Measurements from ENCODE around the gene MCTP2. TPM values are rescaled to one million over a fixed set of nuclear protein-coding genes. Genes with fewer than 3 reads are reported as not detected.

Gene MCTP2
- total and polyA plus RNA-seq, 2 of the 8 experiments (the other 6 are each of a cell fraction or from before 2014, with no cell fraction given), result 3.4 to 4.5 TPM

- Histone ChIP-seq H3K14ac (ENCODE audit: insufficient read length) (no peak overlapping the region), H4K5ac (ENCODE audit: insufficient read length, low read depth, low read length) (no peak overlapping the region), H3K4ac (replicated peaks; ENCODE audit: insufficient read length, low read depth, low read length) (no peak overlapping the region), H3K4me3 (ENCODE audit: extremely low read depth in 1 of 4, insufficient read depth in 2 of 4, low read depth in 3 of 4, low read length in 4 of 4) (no peak overlapping the region), H3K9ac (replicated peaks in 1 of 4; ENCODE audit: extremely low read depth in 1 of 4, low read depth in 3 of 4, low read length in 3 of 4) (no peak overlapping the region), H4K8ac (ENCODE audit: extremely low read depth, insufficient read depth, low read length) (no peak overlapping the region), H2BK12ac (ENCODE audit: low read depth, low read length) (no peak overlapping the region), H3K4me2 (ENCODE audit: insufficient read depth in 1 of 2, low read depth in 2 of 2, low read length in 2 of 2) (no peak overlapping the region), H2BK120ac (replicated peaks; ENCODE audit: low read depth, low read length) (no peak overlapping the region), H3K4me1 (replicated peaks in 1 of 4; ENCODE audit: control insufficient read depth in 3 of 4, insufficient read depth in 4 of 4, low read length in 3 of 4) (peaks cover 0 to 4% (median 0%) of the 10 kb centered on the region in 4 experiments; a peak in 4 of 7 replicates), H2AK5ac (ENCODE audit: low read depth, low read length) (no peak overlapping the region), H2BK20ac (ENCODE audit: low read length) (no peak overlapping the region), H3K79me1 (ENCODE audit: low read depth, low read length) (no peaks in the 10 kb centered on the region), H4K20me1 (replicated peaks in 1 of 2; ENCODE audit: control insufficient read depth in 1 of 2, insufficient read depth in 2 of 2, low read length in 2 of 2) (no peaks in the 10 kb centered on the region), H3K27me3 (replicated peaks in 1 of 4; ENCODE audit: control insufficient read depth in 3 of 4, extremely low read depth in 1 of 4, insufficient read depth in 3 of 4, low read length in 3 of 4) (no peaks in the 10 kb centered on the region), H3K79me2 (ENCODE audit: control insufficient read depth in 1 of 2, insufficient read depth in 2 of 2, low read length in 2 of 2) (no peaks in the 10 kb centered on the region), H4K91ac (replicated peaks; ENCODE audit: insufficient read length, low read length) (no peak overlapping the region), H3K23ac (ENCODE audit: insufficient read length) (no peak overlapping the region), H3K9me3 (ENCODE audit: insufficient read depth in 2 of 2, low read depth in 1 of 2, low read length in 1 of 2) (no peaks in the 10 kb centered on the region), H2BK5ac (ENCODE audit: low read depth, low read length) (no peak overlapping the region), H3K56ac (replicated peaks; ENCODE audit: insufficient read length, low read depth, low read length) (no peak overlapping the region), H3K36me3 (ENCODE audit: control insufficient read depth in 2 of 4, insufficient read depth in 4 of 4, low read length in 3 of 4) (no peaks in the 10 kb centered on the region), H2AFZ (ENCODE audit: low read length) (no peak overlapping the region), H3K23me2 (ENCODE audit: low read depth, low read length) (no peaks in the 10 kb centered on the region), H3K18ac (ENCODE audit: extremely low read depth, low read length) (no peak overlapping the region), H3K27ac (ENCODE audit: low read depth, low read length) (no peak overlapping the region), H2BK15ac (ENCODE audit: low read length) (no peak overlapping the region)
- no peak for TF ChIP-seq SUZ12 (IDR thresholded peaks at IDR 0.05; ENCODE audit: low read length)
- TF ChIP-seq SP1 (IDR thresholded peaks at IDR 0.05; ENCODE audit: low read depth, low read length), result no peak
- no peak for TF ChIP-seq RFX5 (IDR thresholded peaks at IDR 0.05; ENCODE audit: borderline replicate concordance, low read depth, low read length)
- TF ChIP-seq JUND (IDR thresholded peaks at IDR 0.05; ENCODE audit: low read length), result no peak
- TF ChIP-seq JUN (IDR thresholded peaks at IDR 0.05; ENCODE audit: low read depth, low read length), result no peak
- no peak for TF ChIP-seq HDAC6 (IDR thresholded peaks at IDR 0.05; ENCODE audit: low read depth, low read length)
- no peak for TF ChIP-seq ZNF274 (IDR thresholded peaks at IDR 0.05; ENCODE audit: borderline replicate concordance, extremely low read depth, low read length)
- no peak for TF ChIP-seq SRF (IDR thresholded peaks at IDR 0.05; ENCODE audit: low read depth, low read length)
- TF ChIP-seq RAD21 (IDR thresholded peaks at IDR 0.05 in 1 of 2, conservative IDR thresholded peaks at IDR 0.05 in 1 of 2; ENCODE audit: low read depth in 2 of 2, low read length in 2 of 2), result no peak
- no peak for TF ChIP-seq POLR2A (IDR thresholded peaks at IDR 0.05; ENCODE audit: control extremely low read depth in 1 of 2, low read depth in 2 of 2, low read length in 2 of 2)
- no peak for TF ChIP-seq POLR2AphosphoS5 (IDR thresholded peaks at IDR 0.05; ENCODE audit: low read depth, low read length)
- TF ChIP-seq NRF1 (IDR thresholded peaks at IDR 0.05; ENCODE audit: low read depth, low read length), result no peak
- no peak for TF ChIP-seq NANOG (IDR thresholded peaks at IDR 0.05; ENCODE audit: insufficient read depth, low read depth, low read length, poor library complexity, severe bottlenecking)
- no peak for TF ChIP-seq KDM1A (IDR thresholded peaks at IDR 0.05; ENCODE audit: borderline replicate concordance, low read length)
- no peak for TF ChIP-seq CBX5 (IDR thresholded peaks at IDR 0.05; ENCODE audit: low read depth, low read length)
- TF ChIP-seq SIX5 (IDR thresholded peaks at IDR 0.05; ENCODE audit: low read depth, low read length), result no peak
- CTCF ChIA-PET (ENCODE audit: partially characterized antibody), result interaction anchor here (1.9 to 2.6 kb wide), 2 partner anchors 9 to 150 kb away, joined by 8 to 19 read pairs; no protein-coding TSS in a partner anchor
- POLR2A ChIA-PET (ENCODE audit: partially characterized antibody), result no interaction called here
- FAIRE-seq, result no peak
- 94% methylated on average over 3 of the region's 3 CpGs; no CpG with 5 or more reads in 1 of the 2 experiments for WGBS, 2 experiments (ENCODE audit: extremely low coverage in 1 of 2, insufficient coverage in 1 of 2, insufficient read length in 1 of 2, insufficient replicate concordance in 2 of 2, low coverage in 1 of 2, low lambda C conversion rate in 2 of 2, missing lambda C conversion rate in 1 of 2)
- DNase-seq (ENCODE audit: low read depth in 1 of 2, low spot score in 2 of 2), result no peak
Measured at GRCh38 chr15:94314639-94315038, 83.3 kb downstream of the MCTP2 start.
